ENCODE results near the gene EXOC6.
"Not testable (repeated sequence)": the region's sequence is repeated elsewhere in the genome, so short reads cannot be mapped to it uniquely, and the experiment has no call there.

The EXOC6 gene

GRCh38 chr10:93075369-93076221, 227.3 kb downstream of the EXOC6 start:
- no peak for DNase-seq (ENCODE audit: low read depth in 2 of 2, low spot score in 1 of 2)

GRCh38 chr10:93076871-93077270, 228.6 kb downstream of the EXOC6 start:
- DNase-seq (ENCODE audit: low read depth in 2 of 2, low spot score in 1 of 2), result no peak

GRCh38 chr10:93077860-93078337, 229.6 kb downstream of the EXOC6 start:
- no peak for DNase-seq (ENCODE audit: low read depth in 2 of 2, low spot score in 1 of 2)

- no peak for DNase-seq (ENCODE audit: low read depth in 2 of 2, low spot score in 1 of 2)
Observed at GRCh38 chr10:93079663-93080349, 231.5 kb downstream of the EXOC6 start.

- DNase-seq (ENCODE audit: low read depth in 2 of 2, low spot score in 1 of 2), result peak in 1 of 2 donors; percentile 13
Observed at GRCh38 chr10:93080350-93081046, 232.2 kb downstream of the EXOC6 start.

- DNase-seq (ENCODE audit: low read depth in 2 of 2, low spot score in 1 of 2), result no peak
Observed at GRCh38 chr10:93081318-93081717, 233.0 kb downstream of the EXOC6 start.

GRCh38 chr10:93081834-93082233, 233.5 kb downstream of the EXOC6 start:
- no peak for DNase-seq (ENCODE audit: low read depth in 2 of 2, low spot score in 1 of 2)

- no peak for DNase-seq (ENCODE audit: low read depth in 2 of 2, low spot score in 1 of 2)
Observed at GRCh38 chr10:93083743-93084539, 235.6 kb downstream of the EXOC6 start.

- DNase-seq (ENCODE audit: low read depth in 2 of 2, low spot score in 1 of 2), result no peak
Observed at GRCh38 chr10:93085272-93085859, 237.0 kb downstream of the EXOC6 start.

GRCh38 chr10:93086289-93086688, 238.0 kb downstream of the EXOC6 start:
- DNase-seq (ENCODE audit: low read depth in 2 of 2, low spot score in 1 of 2), result no peak

- no peak for DNase-seq (ENCODE audit: low read depth in 2 of 2, low spot score in 1 of 2)
Observed at GRCh38 chr10:93087846-93088245, 239.5 kb downstream of the EXOC6 start.

GRCh38 chr10:93088466-93088865, 240.1 kb downstream of the EXOC6 start:
- DNase-seq (ENCODE audit: low read depth in 2 of 2, low spot score in 1 of 2), result no peak

GRCh38 chr10:93090619-93091018, 242.3 kb downstream of the EXOC6 start:
- no peak for DNase-seq (ENCODE audit: low read depth in 2 of 2, low spot score in 1 of 2)

GRCh38 chr10:93091960-93092359, 243.6 kb downstream of the EXOC6 start:
- no peak for DNase-seq (ENCODE audit: low read depth in 2 of 2, low spot score in 1 of 2)

GRCh38 chr10:93095225-93095624, 246.9 kb downstream of the EXOC6 start:
- DNase-seq (ENCODE audit: low read depth in 2 of 2, low spot score in 1 of 2), result no peak

GRCh38 chr10:93096901-93097300, 248.6 kb downstream of the EXOC6 start:
- DNase-seq (ENCODE audit: low read depth in 2 of 2, low spot score in 1 of 2), result no peak

- DNase-seq (ENCODE audit: low read depth in 2 of 2, low spot score in 1 of 2), result no peak
Observed at GRCh38 chr10:93097386-93097785, 249.1 kb downstream of the EXOC6 start.

GRCh38 chr10:93098816-93099215, 250.5 kb downstream of the EXOC6 start:
- DNase-seq (ENCODE audit: low read depth in 2 of 2, low spot score in 1 of 2), result no peak

- DNase-seq (ENCODE audit: low read depth in 2 of 2, low spot score in 1 of 2), result no peak
Observed at GRCh38 chr10:93099670-93100069, 251.3 kb downstream of the EXOC6 start.

- not testable (repeated sequence) for DNase-seq (ENCODE audit: low read depth in 2 of 2, low spot score in 1 of 2)
Observed at GRCh38 chr10:93101148-93101547, 252.8 kb downstream of the EXOC6 start.

All from stimulated activated CD8-positive, alpha-beta memory T cell treated with anti-CD3 and anti-CD28 coated beads, Interleukin-4, amount 100 ng/mL, for 1 hour (primary cell).